Osteocyte (in vitro differentiated cells): ENCODE results near the gene ARHGEF19. TPM values are rescaled to one million over a fixed set of nuclear protein-coding genes. Genes with fewer than 3 reads are reported as not detected.
A peak's percentile ranks its signal among the peaks of the same experiment; 100 is the strongest.

ENCODE experiments used
- DNase-seq: peaks from one replicate; pipeline ENCODE4 v3.0.0; 2021; ENCODE audit warnings: mixed read lengths; ENCODE audit not compliant: unreplicated experiment; ENCODE audit errors: extremely low spot score
- H3K27ac Mint-ChIP-seq: one replicate; pipeline ENCODE4 v1.8.0; 2021; ENCODE audit warnings: mild to moderate bottlenecking, mixed read lengths; ENCODE audit not compliant: unreplicated experiment
- H3K27me3 Mint-ChIP-seq: one replicate; pipeline ENCODE4 v1.8.0; 2021; ENCODE audit warnings: mixed read lengths; ENCODE audit not compliant: unreplicated experiment
- H3K36me3 Mint-ChIP-seq: one replicate; pipeline ENCODE4 v1.8.0; 2021; ENCODE audit warnings: mixed read lengths; ENCODE audit not compliant: unreplicated experiment
- H3K4me1 Mint-ChIP-seq: one replicate; pipeline ENCODE4 v1.8.0; 2021; ENCODE audit warnings: mixed read lengths; ENCODE audit not compliant: unreplicated experiment
- H3K4me3 Mint-ChIP-seq: one replicate; pipeline ENCODE4 v1.8.0; 2021; ENCODE audit warnings: mild to moderate bottlenecking, moderate library complexity, mixed read lengths; ENCODE audit not compliant: unreplicated experiment
- H3K9me3 Mint-ChIP-seq: one replicate; pipeline ENCODE4 v1.8.0; 2021; ENCODE audit warnings: mixed read lengths; ENCODE audit not compliant: unreplicated experiment
- total RNA-seq: library from RNA; stranded (reverse); gene quantifications from 2 replicates; pipeline ENCODE4 v1.2.1, GENCODE V29; 2021
- TF ChIP-seq, protein P1 (sequence below): fragments of 200-600 bp; sonication (generic); IDR thresholded peaks from 2 replicates; pipeline ENCODE4 v1.5.0; 2021; ENCODE audit warnings: antibody characterized with exemption, mild to moderate bottlenecking, moderate library complexity

Gene ARHGEF19
- total RNA-seq, 1 donor from 2014 or later = 8.5 TPM

DNA sequence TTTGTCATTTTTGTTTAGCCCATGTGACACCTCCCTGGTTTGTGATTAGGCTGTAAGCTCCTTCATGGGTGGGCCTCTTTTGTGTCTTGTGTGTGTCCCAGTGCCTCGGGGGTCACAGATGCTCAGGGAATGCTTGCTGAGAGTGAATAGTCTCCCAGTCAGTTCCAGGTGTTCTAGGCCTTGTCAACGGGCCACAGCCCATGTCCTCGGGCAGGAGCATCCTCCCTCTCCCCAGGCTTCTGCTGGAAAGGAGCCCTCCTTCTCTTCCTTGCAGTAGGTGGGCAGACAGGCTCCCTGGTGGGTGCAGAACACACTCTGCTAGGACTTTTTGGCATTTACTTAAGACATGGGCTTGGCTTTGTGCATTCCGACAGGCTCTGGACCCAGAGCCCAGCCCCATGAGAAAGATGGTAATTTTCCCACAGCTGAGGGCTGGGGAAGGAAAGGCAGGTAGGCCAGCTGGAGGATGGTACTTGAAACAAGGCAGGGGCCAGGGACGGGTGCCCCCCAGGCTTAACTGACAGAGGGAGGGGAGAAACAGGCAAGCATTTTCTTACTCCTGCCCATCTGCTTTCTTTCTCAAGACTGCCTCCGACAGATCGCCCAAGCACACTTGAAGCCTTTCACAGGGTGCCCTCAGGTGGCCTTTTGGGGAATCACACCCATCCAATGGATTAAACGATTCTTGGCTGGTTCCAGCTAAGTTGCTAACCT lies 31.6 kb upstream of the ARHGEF19 start:
- Mint-ChIP-seq H3K4me3 (no peak overlapping the region), H3K36me3 (no peaks in the 10 kb centered on the region), H3K9me3 (no peaks in the 10 kb centered on the region), H3K27me3 (no peaks in the 10 kb centered on the region), H3K27ac (no peak overlapping the region), H3K4me1 (peaks cover 20% of the 10 kb centered on the region)
- TF ChIP-seq, protein P1, sequence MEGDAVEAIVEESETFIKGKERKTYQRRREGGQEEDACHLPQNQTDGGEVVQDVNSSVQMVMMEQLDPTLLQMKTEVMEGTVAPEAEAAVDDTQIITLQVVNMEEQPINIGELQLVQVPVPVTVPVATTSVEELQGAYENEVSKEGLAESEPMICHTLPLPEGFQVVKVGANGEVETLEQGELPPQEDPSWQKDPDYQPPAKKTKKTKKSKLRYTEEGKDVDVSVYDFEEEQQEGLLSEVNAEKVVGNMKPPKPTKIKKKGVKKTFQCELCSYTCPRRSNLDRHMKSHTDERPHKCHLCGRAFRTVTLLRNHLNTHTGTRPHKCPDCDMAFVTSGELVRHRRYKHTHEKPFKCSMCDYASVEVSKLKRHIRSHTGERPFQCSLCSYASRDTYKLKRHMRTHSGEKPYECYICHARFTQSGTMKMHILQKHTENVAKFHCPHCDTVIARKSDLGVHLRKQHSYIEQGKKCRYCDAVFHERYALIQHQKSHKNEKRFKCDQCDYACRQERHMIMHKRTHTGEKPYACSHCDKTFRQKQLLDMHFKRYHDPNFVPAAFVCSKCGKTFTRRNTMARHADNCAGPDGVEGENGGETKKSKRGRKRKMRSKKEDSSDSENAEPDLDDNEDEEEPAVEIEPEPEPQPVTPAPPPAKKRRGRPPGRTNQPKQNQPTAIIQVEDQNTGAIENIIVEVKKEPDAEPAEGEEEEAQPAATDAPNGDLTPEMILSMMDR = peak; percentile 86
- peak; percentile 90 for DNase-seq

GRCh38 chr1:16243215-16243610 lies 30.8 kb upstream of the ARHGEF19 start:
- H3K4me3 Mint-ChIP-seq = no peak overlapping the region
- no peak for DNase-seq
- TF ChIP-seq, protein P1 = no peak
- no peaks in the 10 kb centered on the region for H3K9me3 Mint-ChIP-seq
- H3K27me3 Mint-ChIP-seq = no peaks in the 10 kb centered on the region
- H3K4me1 Mint-ChIP-seq = peaks cover 13% of the 10 kb centered on the region
- no peaks in the 10 kb centered on the region for H3K36me3 Mint-ChIP-seq
- H3K27ac Mint-ChIP-seq = no peak overlapping the region

GRCh38 chr1:16242556-16243214 lies 30.2 kb upstream of the ARHGEF19 start:
- TF ChIP-seq, protein P1 = no peak
- Mint-ChIP-seq H3K4me1 (peaks cover 9% of the 10 kb centered on the region), H3K36me3 (no peaks in the 10 kb centered on the region), H3K27ac (no peak overlapping the region), H3K9me3 (no peaks in the 10 kb centered on the region), H3K27me3 (no peaks in the 10 kb centered on the region), H3K4me3 (no peak overlapping the region)
- no peak for DNase-seq

GRCh38 chr1:16241221-16241708 lies 28.8 kb upstream of the ARHGEF19 start:
- TF ChIP-seq, protein P1 = no peak
- Mint-ChIP-seq H3K36me3 (no peaks in the 10 kb centered on the region), H3K27ac (no peak overlapping the region), H3K9me3 (no peaks in the 10 kb centered on the region), H3K27me3 (no peaks in the 10 kb centered on the region), H3K4me1 (peaks cover 18% of the 10 kb centered on the region), H3K4me3 (no peak overlapping the region)
- no peak for DNase-seq

DNA sequence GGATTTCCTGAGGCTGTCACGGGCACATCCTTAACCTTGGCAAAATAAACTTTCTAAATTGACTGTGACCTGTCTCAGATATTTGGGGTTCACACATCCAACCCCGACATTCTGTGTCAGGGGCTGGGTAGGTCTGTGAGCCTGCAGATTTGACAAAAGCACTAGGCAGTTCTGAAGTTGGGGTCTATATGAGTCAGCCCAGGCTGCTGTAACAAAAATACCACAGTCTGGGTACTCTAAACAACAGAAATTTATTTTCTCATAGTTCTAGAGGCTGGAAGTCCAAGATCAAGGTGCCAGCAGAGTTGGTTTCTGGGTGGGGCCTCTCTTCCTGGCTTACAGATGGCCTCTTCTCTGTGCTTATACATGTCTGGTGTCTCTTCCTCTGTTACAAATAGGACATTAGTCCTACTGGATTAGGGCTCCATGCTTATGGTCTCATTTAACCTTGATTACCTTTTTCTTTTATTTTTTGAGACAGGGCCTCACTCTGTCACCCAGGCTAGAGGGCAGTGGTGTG lies 27.6 kb upstream of the ARHGEF19 start:
- Mint-ChIP-seq H3K36me3 (no peaks in the 10 kb centered on the region), H3K9me3 (no peaks in the 10 kb centered on the region), H3K4me1 (peaks cover 22% of the 10 kb centered on the region), H3K4me3 (no peak overlapping the region), H3K27me3 (no peaks in the 10 kb centered on the region), H3K27ac (no peak overlapping the region)
- TF ChIP-seq, protein P1 = no peak
- DNase-seq = no peak
